Kidney (tissue), 14 donors: Measurements from ENCODE around the gene METRN. TPM values are rescaled to one million over a fixed set of nuclear protein-coding genes. Genes with fewer than 3 reads are reported as not detected.
"Not testable (repeated sequence)": the region's sequence is repeated elsewhere in the genome, so short reads cannot be mapped to it uniquely, and the experiment has no call there.

Source experiments
- DNase-seq, 5 donors: peaks; one replicate each; pipeline ENCODE4 v3.0.0-alpha.2; 2013 to 2020
- FAIRE-seq: peaks from 2 replicates; lab custom pipeline; 2012; peaks lifted over from hg19 to GRCh38; lab: Jason Lieb, UNC
- H3K27ac ChIP-seq, 2 donors: one replicate each; pipeline ENCODE4 v1.7.0; 2013; ENCODE audit warnings: low read depth in 2 of 2, low read length in 2 of 2, inconsistent platforms in 1 of 2
- H3K27me3 ChIP-seq: one replicate; pipeline ENCODE4 v1.7.1; 2013; ENCODE audit warnings: low read length, inconsistent platforms; ENCODE audit not compliant: control insufficient read depth, insufficient read depth
- H3K36me3 ChIP-seq, 3 donors: one replicate each; pipeline versions ENCODE4 v1.7.0 to v1.7.1; 2013; ENCODE audit warnings: low read length in 3 of 3, control low read depth in 1 of 3, inconsistent platforms in 1 of 3; ENCODE audit not compliant: insufficient read depth in 3 of 3, control insufficient read depth in 2 of 3
- H3K4me1 ChIP-seq, 3 donors: one replicate each; pipeline versions ENCODE4 v1.7.0 to v1.7.1; 2013; ENCODE audit warnings: low read length in 3 of 3, inconsistent platforms in 1 of 3, low read depth in 1 of 3; ENCODE audit not compliant: control insufficient read depth in 2 of 3, insufficient read depth in 2 of 3
- H3K4me3 ChIP-seq, 3 donors: one replicate each; pipeline versions ENCODE4 v1.7.0 to v1.8.1; 2013; ENCODE audit warnings: low read length in 3 of 3, control low read depth in 1 of 3, inconsistent platforms in 1 of 3
- H3K9ac ChIP-seq, 3 donors: one replicate each; pipeline versions ENCODE4 v1.7.0 to v1.7.1; 2013; ENCODE audit warnings: low read length in 3 of 3, control low read depth in 1 of 3, inconsistent platforms in 1 of 3
- H3K9me3 ChIP-seq, 3 donors: one replicate each; pipeline versions ENCODE4 v1.7.0 to v1.7.1; 2013; ENCODE audit warnings: low read length in 3 of 3, control low read depth in 1 of 3, inconsistent platforms in 1 of 3; ENCODE audit not compliant: control insufficient read depth in 2 of 3, insufficient read depth in 1 of 3
- CTCF ChIP-seq: IDR thresholded peaks from 3 replicates; pipeline ENCODE4 v1.5.1; 2012; ENCODE audit warnings: mild to moderate bottlenecking, moderate library complexity, borderline replicate concordance; ENCODE audit not compliant: insufficient read depth; ENCODE audit errors: extremely low read depth
- intact Hi-C: fragments of 100-400 bp; cut with DNase I; formaldehyde crosslinking; loops from one replicate; pipeline ENCODE4 v1.11.1; 2022
- polyA plus RNA-seq: library from polyadenylated mRNA; stranded (reverse); fragments of 350-450 nt; fragmentation: Illumina TruSeq; extraction: RNeasy Lipid Tissue Mini Kit (QIAGEN cat#74804); gene quantifications from one replicate; pipeline ENCODE4 v1.2.3, GENCODE V29; 2014; ENCODE audit warnings: low read depth, low replicate concordance; ENCODE audit not compliant: insufficient read depth
- total RNA-seq: library from RNA; stranded (reverse); fragmentation: NEBNext Ultra II Directional; extraction: Animal tissue kit (Norgen Biotek cat#: 25700); gene quantifications from one replicate; pipeline ENCODE4 v1.2.1, GENCODE V29; 2021
- donor health status: control.
- donor health status: control.
- donor health status: control.
- donor health status: control.
- donor health status: control.
- donor health status: DM: yes; HTN: yes; CAD: no.
- donor health status: Normal renal cell carcinoma (clear cell type).

METRN gene
- total and polyA plus RNA-seq, 2 donors from 2014 or later: 34.9 to 114 TPM

GRCh38 chr16:740459-740763 is 25.5 kb downstream of the METRN start:
- Histone ChIP-seq H3K9me3 (no peaks in the 10 kb centered on the region), H3K27ac (peak overlapping the region; percentile 28 to 71), H3K27me3 (no peaks in the 10 kb centered on the region), H3K9ac (peak overlapping the region; percentile 8 to 77 (median 26)), H3K4me3 (peak overlapping the region; percentile 48 to 72 (median 65)), H3K36me3 (peaks cover 0 to 3% (median 0%) of the 10 kb centered on the region in 3 donors), H3K4me1 (peaks cover 0 to 11% (median 0%) of the 10 kb centered on the region in 3 donors)
- FAIRE-seq: no peak
- DNase-seq: no peak
- TF ChIP-seq CTCF: no peak
- intact Hi-C loops: no loop called here

- Histone ChIP-seq H3K36me3 (peaks cover 0 to 3% (median 0%) of the 10 kb centered on the region in 3 donors), H3K9ac (peak within 1 kb of the TSS; percentile 8 to 77 (median 26)), H3K9me3 (no peaks in the 10 kb centered on the region), H3K27ac (peak within 1 kb of the TSS; percentile 28 to 71), H3K4me1 (peaks cover 0 to 11% (median 0%) of the 10 kb centered on the region in 3 donors), H3K27me3 (no peaks in the 10 kb centered on the region), H3K4me3 (peak within 1 kb of the TSS; percentile 48 to 72 (median 65))
- DNase-seq (peak; percentile 92 to 96 (median 95)), FAIRE-seq (no peak)
- peak; percentile 84 for TF ChIP-seq CTCF
- intact Hi-C loops: no loop called here
These were observed 26.0 kb downstream of the METRN start, which contains the start of gene CIAO3 for GRCh38 chr16:740764-741505. Gene CIAO3, minus strand, starts transcription at chr16:740997. Its CDS starts 12 bp downstream, at chr16:740985.

GRCh38 chr16:741986-742629 is 27.2 kb downstream of the METRN start:
- H3K4me3 ChIP-seq: no peak overlapping the region
- no peak overlapping the region for H3K9ac ChIP-seq
- no peak for TF ChIP-seq CTCF
- FAIRE-seq (no peak), DNase-seq (no peak)
- H3K27me3 ChIP-seq: no peaks in the 10 kb centered on the region
- intact Hi-C loops: no loop called here
- no peak overlapping the region for H3K27ac ChIP-seq
- H3K36me3 ChIP-seq: peaks cover 0 to under 1% (median 0%) of the 10 kb centered on the region in 3 donors
- peaks cover 0 to 11% (median 0%) of the 10 kb centered on the region in 3 donors for H3K4me1 ChIP-seq
- H3K9me3 ChIP-seq: no peaks in the 10 kb centered on the region

GRCh38 chr16:742894-743293 is 28.0 kb downstream of the METRN start:
- FAIRE-seq, H3K9me3 ChIP-seq, H3K27ac ChIP-seq, H3K4me3 ChIP-seq, DNase-seq, intact Hi-C loops, H3K9ac ChIP-seq, H3K36me3 ChIP-seq, H3K27me3 ChIP-seq: not testable (repeated sequence)
- peaks cover 0 to 11% (median 0%) of the 10 kb centered on the region in 3 donors for H3K4me1 ChIP-seq
